Mesendoderm (in vitro differentiated cells): ENCODE measurements around the gene ZPLD1.

Experiments
- DNase-seq: peaks from one replicate; pipeline ENCODE4 v3.0.0; 2013
- H2AK5ac ChIP-seq: 2 replicates; pipeline ENCODE4 v1.6.1; 2013; ENCODE audit warnings: low read length, inconsistent platforms
- H2BK120ac ChIP-seq: 2 replicates; pipeline ENCODE4 v1.6.1; 2013; ENCODE audit warnings: low read depth, mild to moderate bottlenecking, low read length, moderate library complexity, mixed read lengths
- H2BK15ac ChIP-seq: replicated peaks from 2 replicates; pipeline ENCODE4 v1.6.1; 2013; ENCODE audit warnings: low read depth, mild to moderate bottlenecking, moderate library complexity
- H2BK5ac ChIP-seq: 2 replicates; pipeline ENCODE4 v1.6.1; 2013; ENCODE audit warnings: low read length, inconsistent platforms
- H3K18ac ChIP-seq: 2 replicates; pipeline ENCODE4 v1.6.1; 2013; ENCODE audit warnings: mild to moderate bottlenecking, low read length, mixed read lengths
- H3K23ac ChIP-seq: one replicate; pipeline ENCODE4 v1.6.1; 2013; ENCODE audit warnings: low read length
- H3K27ac ChIP-seq: 2 replicates; pipeline ENCODE4 v1.5.1; 2013; ENCODE audit warnings: low read depth, mild to moderate bottlenecking, inconsistent platforms, low read length, moderate library complexity
- H3K27me3 ChIP-seq: 2 replicates; pipeline ENCODE4 v1.6.1; 2013; ENCODE audit warnings: low read length, control low read depth, mild to moderate bottlenecking, inconsistent platforms; ENCODE audit not compliant: insufficient read depth, poor library complexity
- H3K36me3 ChIP-seq: 2 replicates; pipeline ENCODE4 v1.6.1; 2013; ENCODE audit warnings: low read length, inconsistent platforms; ENCODE audit not compliant: control insufficient read depth, insufficient read depth
- H3K4ac ChIP-seq: one replicate; pipeline ENCODE4 v1.6.1; 2013; ENCODE audit warnings: low read depth, mild to moderate bottlenecking, low read length, moderate library complexity
- H3K4me1 ChIP-seq: 2 replicates; pipeline ENCODE4 v1.6.1; 2013; ENCODE audit warnings: low read depth, low read length, inconsistent platforms; ENCODE audit not compliant: control insufficient read depth
- H3K4me2 ChIP-seq: 2 replicates; pipeline ENCODE4 v1.6.1; 2013; ENCODE audit warnings: low read length
- H3K4me3 ChIP-seq: 2 replicates; pipeline ENCODE4 v1.5.1; 2013; ENCODE audit warnings: mild to moderate bottlenecking, low read length
- H3K56ac ChIP-seq: one replicate; pipeline ENCODE4 v1.6.1; 2013; ENCODE audit warnings: low read length
- H3K79me1 ChIP-seq: 2 replicates; pipeline ENCODE4 v1.6.1; 2013; ENCODE audit warnings: low read length, inconsistent platforms
- H3K79me2 ChIP-seq: 2 replicates; pipeline ENCODE4 v1.6.1; 2013; ENCODE audit warnings: mild to moderate bottlenecking, low read length; ENCODE audit not compliant: control insufficient read depth, insufficient read depth
- H3K9ac ChIP-seq: 2 replicates; pipeline ENCODE4 v1.6.1; 2013; ENCODE audit warnings: low read length, inconsistent platforms
- H4K5ac ChIP-seq: one replicate; pipeline ENCODE4 v1.6.1; 2013; ENCODE audit warnings: low read length
- H4K8ac ChIP-seq: one replicate; pipeline ENCODE4 v1.6.1; 2013; ENCODE audit warnings: low read depth, mild to moderate bottlenecking, control low read depth, low read length, moderate library complexity
- WGBS: extraction: QIAGEN DNeasy Blood & Tissue Kit; methylation state at CpG from one replicate; pipeline ENCODE4 v1.1.7; 2013; ENCODE audit warnings: low lambda C conversion rate, missing lambda C conversion rate; ENCODE audit not compliant: insufficient coverage; ENCODE audit errors: extremely low coverage; 5-methylcytosine and 5-hydroxymethylcytosine counted together

Gene ZPLD1

GRCh38 chr3:102398666-102399065 is 36.1 kb upstream of the ZPLD1 start:
- Histone ChIP-seq H3K4me1 (no peaks in the 10 kb centered on the region), H2AK5ac (no peak overlapping the region), H2BK5ac (no peak overlapping the region), H3K56ac (no peak overlapping the region), H3K36me3 (no peaks in the 10 kb centered on the region), H3K27me3 (no peaks in the 10 kb centered on the region), H3K4me2 (no peak overlapping the region), H3K23ac (no peak overlapping the region), H3K79me1 (no peaks in the 10 kb centered on the region), H3K4ac (no peak overlapping the region), H4K8ac (no peak overlapping the region), H4K5ac (no peak overlapping the region), H3K27ac (no peak overlapping the region), H3K18ac (no peak overlapping the region), H2BK120ac (no peak overlapping the region), H3K9ac (no peak overlapping the region), H3K79me2 (no peaks in the 10 kb centered on the region), H3K4me3 (no peak overlapping the region), H2BK15ac (no peak overlapping the region)
- no CpG with 5 or more reads among the region's 5 CpGs for WGBS
- DNase-seq = no peak

GRCh38 chr3:102400142-102400541 is 34.7 kb upstream of the ZPLD1 start:
- Histone ChIP-seq H3K36me3 (no peaks in the 10 kb centered on the region), H3K4me3 (no peak overlapping the region), H3K9ac (no peak overlapping the region), H3K79me2 (no peaks in the 10 kb centered on the region), H3K27ac (no peak overlapping the region), H3K27me3 (no peaks in the 10 kb centered on the region), H3K4me2 (no peak overlapping the region), H3K23ac (no peak overlapping the region), H4K8ac (no peak overlapping the region), H3K4ac (no peak overlapping the region), H3K4me1 (no peaks in the 10 kb centered on the region), H3K18ac (no peak overlapping the region), H2BK120ac (peak overlapping the region; percentile 15), H3K56ac (no peak overlapping the region), H3K79me1 (no peaks in the 10 kb centered on the region), H2BK15ac (no peak overlapping the region), H4K5ac (no peak overlapping the region), H2BK5ac (no peak overlapping the region), H2AK5ac (no peak overlapping the region)
- no peak for DNase-seq
- WGBS = no CpG with 5 or more reads among the region's 5 CpGs

DNA sequence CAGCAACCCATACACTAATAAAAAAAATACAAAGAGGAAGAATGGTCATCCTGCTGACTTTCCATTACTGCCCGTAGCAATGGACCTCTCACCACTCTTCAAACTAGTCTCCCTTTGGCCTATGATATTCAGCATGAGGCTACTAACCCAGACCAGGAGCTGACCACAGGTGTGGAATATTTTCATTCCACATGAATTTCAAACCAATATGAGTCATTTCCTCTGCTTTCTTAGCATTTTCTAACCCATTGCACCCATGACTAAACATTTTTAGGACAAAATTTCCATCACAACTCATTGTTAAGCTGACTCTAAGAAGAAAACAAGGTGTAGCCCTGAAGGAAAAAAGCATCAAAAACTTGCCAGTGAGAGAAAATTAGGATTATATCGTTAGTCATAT is 34.0 kb upstream of the ZPLD1 start:
- no peak for DNase-seq
- no peak overlapping the region for H2BK120ac ChIP-seq
- H3K18ac ChIP-seq = no peak overlapping the region
- no peak overlapping the region for H3K9ac ChIP-seq
- no peaks in the 10 kb centered on the region for H3K79me2 ChIP-seq
- H3K4ac ChIP-seq = no peak overlapping the region
- no peak overlapping the region for H2AK5ac ChIP-seq
- H3K4me1 ChIP-seq = no peaks in the 10 kb centered on the region
- H2BK5ac ChIP-seq = no peak overlapping the region
- H2BK15ac ChIP-seq = no peak overlapping the region
- no peaks in the 10 kb centered on the region for H3K27me3 ChIP-seq
- no peak overlapping the region for H3K4me2 ChIP-seq
- no peak overlapping the region for H4K8ac ChIP-seq
- H3K23ac ChIP-seq = no peak overlapping the region
- no CpG with 5 or more reads among the region's 2 CpGs for WGBS
- H3K4me3 ChIP-seq = no peak overlapping the region
- H3K56ac ChIP-seq = no peak overlapping the region
- H3K79me1 ChIP-seq = no peaks in the 10 kb centered on the region
- H3K27ac ChIP-seq = no peak overlapping the region
- H3K36me3 ChIP-seq = no peaks in the 10 kb centered on the region
- no peak overlapping the region for H4K5ac ChIP-seq

GRCh38 chr3:102410616-102411015 is 24.2 kb upstream of the ZPLD1 start:
- Histone ChIP-seq H4K8ac (no peak overlapping the region), H2BK15ac (no peak overlapping the region)
- DNase-seq = no peak

DNA sequence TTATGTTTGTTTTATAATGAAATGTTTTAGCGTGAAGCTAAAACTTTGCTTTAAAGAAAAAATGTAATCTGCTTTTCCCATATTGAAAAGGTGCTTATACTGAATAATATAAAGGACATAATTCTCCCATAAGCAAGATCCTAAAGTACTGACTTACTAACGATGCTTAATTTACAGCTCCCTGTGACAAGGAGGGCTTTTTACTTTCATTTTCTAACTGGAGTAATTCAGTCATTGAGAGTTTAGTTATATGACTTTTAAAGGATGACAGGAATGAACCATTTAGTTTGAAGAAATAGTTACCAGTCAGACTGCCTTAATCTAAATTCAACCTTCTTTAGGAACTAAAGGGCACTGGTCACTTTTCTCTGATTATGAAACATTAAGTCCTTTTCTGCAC is 19.3 kb upstream of the ZPLD1 start:
- Histone ChIP-seq H2AK5ac (no peak overlapping the region), H3K4ac (no peak overlapping the region), H3K18ac (no peak overlapping the region), H3K4me3 (no peak overlapping the region), H3K4me1 (no peaks in the 10 kb centered on the region), H3K79me1 (no peaks in the 10 kb centered on the region), H3K27me3 (no peaks in the 10 kb centered on the region), H2BK120ac (no peak overlapping the region), H3K4me2 (no peak overlapping the region), H3K9ac (no peak overlapping the region), H3K36me3 (no peaks in the 10 kb centered on the region), H2BK15ac (no peak overlapping the region), H3K27ac (no peak overlapping the region), H3K56ac (no peak overlapping the region), H2BK5ac (no peak overlapping the region), H3K23ac (no peak overlapping the region), H4K8ac (no peak overlapping the region), H3K79me2 (no peaks in the 10 kb centered on the region), H4K5ac (no peak overlapping the region)
- DNase-seq = no peak
- WGBS = 100% methylated on average over 1 of the region's 2 CpGs

More at GRCh38 chr3:102410616-102411015, 24.2 kb upstream of the ZPLD1 start:
- Histone ChIP-seq H3K4me2 (no peak overlapping the region), H3K4ac (no peak overlapping the region), H2AK5ac (no peak overlapping the region), H3K36me3 (no peaks in the 10 kb centered on the region), H3K4me3 (no peak overlapping the region), H2BK120ac (no peak overlapping the region), H3K9ac (no peak overlapping the region), H3K27me3 (no peaks in the 10 kb centered on the region), H3K23ac (no peak overlapping the region), H3K4me1 (no peaks in the 10 kb centered on the region), H2BK5ac (no peak overlapping the region), H3K27ac (no peak overlapping the region), H3K79me1 (no peaks in the 10 kb centered on the region), H3K79me2 (no peaks in the 10 kb centered on the region), H3K18ac (no peak overlapping the region), H4K5ac (no peak overlapping the region), H3K56ac (no peak overlapping the region)

DNA sequence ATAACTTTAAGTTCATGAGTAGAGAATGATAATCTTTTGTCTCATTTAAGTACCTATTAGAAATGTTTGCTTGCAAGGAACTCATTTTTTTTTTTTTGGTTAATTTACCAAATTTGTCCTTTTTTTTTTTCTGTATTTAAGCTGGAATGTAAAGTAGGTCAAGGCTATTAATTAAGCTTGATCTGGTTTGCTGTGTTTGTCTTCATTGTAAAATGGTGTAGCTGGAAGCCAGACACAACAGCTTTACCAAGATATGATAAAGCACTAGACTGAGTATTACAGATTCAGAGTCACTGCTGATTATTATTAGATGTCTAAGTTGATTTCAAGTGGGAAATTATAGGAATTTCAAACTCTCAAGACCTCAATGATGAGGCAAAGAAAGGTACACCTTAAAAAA is 15.0 kb upstream of the ZPLD1 start:
- no peak overlapping the region for H3K18ac ChIP-seq
- no peak overlapping the region for H3K56ac ChIP-seq

More for the DNA sequence above, 15.0 kb upstream of the ZPLD1 start:
- Histone ChIP-seq H3K9ac (no peak overlapping the region), H3K23ac (no peak overlapping the region), H3K36me3 (no peaks in the 10 kb centered on the region), H3K27ac (no peak overlapping the region), H4K5ac (no peak overlapping the region), H2AK5ac (no peak overlapping the region), H3K79me2 (no peaks in the 10 kb centered on the region), H3K4me1 (no peaks in the 10 kb centered on the region), H3K79me1 (no peaks in the 10 kb centered on the region), H4K8ac (no peak overlapping the region), H3K4me2 (no peak overlapping the region), H3K4me3 (no peak overlapping the region), H3K27me3 (no peaks in the 10 kb centered on the region), H2BK5ac (no peak overlapping the region), H2BK120ac (no peak overlapping the region), H3K4ac (no peak overlapping the region), H2BK15ac (no peak overlapping the region)
- no peak for DNase-seq
